GF-D8 (cell line): ENCODE data around the gene METTL3.
A peak's percentile ranks its signal among the peaks of the same experiment; 100 is the strongest.

Source experiments
- DNase-seq: peaks from one replicate; lab custom pipeline; 2025; lab: John Stamatoyannopoulos, UW

The METTL3 gene

GRCh38 chr14:21526672-21527317 lies 15.7 kb upstream of the METTL3 start:
- DNase-seq: no peak

GRCh38 chr14:21525962-21526671 lies 15.0 kb upstream of the METTL3 start, which contains the start of gene SALL2:
TSS of gene SALL2 (minus strand) at chr14:21526346. CDS start at chr14:21526127, 219 bp downstream.
- DNase-seq: no peak

GRCh38 chr14:21525571-21525961 lies 14.4 kb upstream of the METTL3 start:
- no peak for DNase-seq

- no peak for DNase-seq
Measured at GRCh38 chr14:21524575-21525490, 13.7 kb upstream of the METTL3 start.

GRCh38 chr14:21523203-21523602 lies 12.1 kb upstream of the METTL3 start:
- DNase-seq: no peak

- no peak for DNase-seq
Measured at GRCh38 chr14:21521501-21521900, 10.4 kb upstream of the METTL3 start.

- no peak for DNase-seq
Measured at GRCh38 chr14:21520767-21521166, 9.6 kb upstream of the METTL3 start.

GRCh38 chr14:21518725-21519124 lies 7.6 kb upstream of the METTL3 start:
- DNase-seq: no peak

GRCh38 chr14:21514341-21514740 lies 3.2 kb upstream of the METTL3 start:
- no peak for DNase-seq

- no peak for DNase-seq
Measured at GRCh38 chr14:21509432-21510143, 1.6 kb downstream of the METTL3 start.

GRCh38 chr14:21506557-21506956 lies 4.6 kb downstream of the METTL3 start:
- no peak for DNase-seq

- DNase-seq: no peak
Measured at GRCh38 chr14:21505012-21505553, 6.1 kb downstream of the METTL3 start.

- no peak for DNase-seq
Measured at GRCh38 chr14:21503376-21503775, 7.8 kb downstream of the METTL3 start.

GRCh38 chr14:21501568-21501967 lies 9.6 kb downstream of the METTL3 start:
- no peak for DNase-seq

GRCh38 chr14:21498540-21499526 lies 12.3 kb downstream of the METTL3 start:
- DNase-seq: no peak

GRCh38 chr14:21496453-21496852 lies 14.7 kb downstream of the METTL3 start:
- DNase-seq: no peak

- DNase-seq: peak; percentile 43
Measured at GRCh38 chr14:21494902-21495762, 16.0 kb downstream of the METTL3 start.

GRCh38 chr14:21486640-21487087 lies 24.5 kb downstream of the METTL3 start:
- no peak for DNase-seq

- DNase-seq: peak; percentile 97
Measured at GRCh38 chr14:21476925-21477681, 34.0 kb downstream of the METTL3 start, which contains the start of the genes RAB2B and TOX4. TSS of gene RAB2B (minus strand) at chr14:21476959. CDS start at chr14:21476872, 87 bp downstream. TSS of gene TOX4 (plus strand) at chr14:21477195. CDS start at chr14:21477279, 84 bp downstream.
